HG02798 (cell line): ENCODE results near the gene OSBPL2.

Source experiments
- ATAC-seq: cut with Tn5 transposase; IDR thresholded peaks from one replicate; pipeline ENCODE4 v1.9.1; 2021; ENCODE audit warnings: mild to moderate bottlenecking; ENCODE audit not compliant: unreplicated experiment, poor library complexity

Gene OSBPL2

GRCh38 chr20:62274332-62274950, 36.1 kb downstream of the OSBPL2 start:
- ATAC-seq = no peak

GRCh38 chr20:62275219-62275618, 36.9 kb downstream of the OSBPL2 start:
- no peak for ATAC-seq

- ATAC-seq = no peak
Observed at GRCh38 chr20:62276439-62276838, 38.1 kb downstream of the OSBPL2 start.

GRCh38 chr20:62277253-62277652, 38.9 kb downstream of the OSBPL2 start:
- no peak for ATAC-seq

GRCh38 chr20:62280303-62280702, 42.0 kb downstream of the OSBPL2 start:
- ATAC-seq = no peak

GRCh38 chr20:62281161-62281933, 43.0 kb downstream of the OSBPL2 start:
- ATAC-seq = no peak

GRCh38 chr20:62282103-62282502, 43.8 kb downstream of the OSBPL2 start:
- ATAC-seq = no peak

- ATAC-seq = no peak
Observed at GRCh38 chr20:62282877-62283503, 44.7 kb downstream of the OSBPL2 start.

GRCh38 chr20:62284448-62284847, 46.1 kb downstream of the OSBPL2 start:
- no peak for ATAC-seq

- no peak for ATAC-seq
Observed at GRCh38 chr20:62285151-62285550, 46.8 kb downstream of the OSBPL2 start.

- no peak for ATAC-seq
Observed at GRCh38 chr20:62285722-62286121, 47.4 kb downstream of the OSBPL2 start.

- ATAC-seq = no peak
Observed at GRCh38 chr20:62286493-62287064, 48.3 kb downstream of the OSBPL2 start.

- ATAC-seq = no peak
Observed at GRCh38 chr20:62287129-62287528, 48.8 kb downstream of the OSBPL2 start.

- ATAC-seq = no peak
Observed at GRCh38 chr20:62287759-62288534, 49.6 kb downstream of the OSBPL2 start.

GRCh38 chr20:62288535-62289105, 50.3 kb downstream of the OSBPL2 start:
- ATAC-seq = no peak

- no peak for ATAC-seq
Observed at GRCh38 chr20:62289131-62289530, 50.8 kb downstream of the OSBPL2 start.

- no peak for ATAC-seq
Observed at GRCh38 chr20:62289898-62290297, 51.6 kb downstream of the OSBPL2 start.

- no peak for ATAC-seq
Observed at GRCh38 chr20:62291251-62292066, 53.1 kb downstream of the OSBPL2 start.

- ATAC-seq = no peak
Observed at GRCh38 chr20:62292108-62292507, 53.8 kb downstream of the OSBPL2 start.
